22Rv1 (cell line): Measurements from ENCODE around the gene RERE.
A peak's percentile ranks its signal among the peaks of the same experiment; 100 is the strongest.

Source experiments
- H3K27ac ChIP-seq: fragments of 450-650 bp; 2 replicates; pipeline ENCODE4 v1.5.1; 2017
- ZFX ChIP-seq: fragments of 450-650 bp; IDR thresholded peaks from 2 replicates; pipeline ENCODE4 v1.6.1; 2017; ENCODE audit warnings: antibody characterized with exemption, borderline replicate concordance
- TF ChIP-seq, protein P1 (sequence below): fragments of 450-650 bp; IDR thresholded peaks from 2 replicates; pipeline ENCODE4 v1.5.1; 2017; ENCODE audit warnings: mild to moderate bottlenecking

RERE gene

GRCh38 chr1:8646189-8646588, 171.3 kb downstream of the RERE start:
- TF ChIP-seq, protein P1, sequence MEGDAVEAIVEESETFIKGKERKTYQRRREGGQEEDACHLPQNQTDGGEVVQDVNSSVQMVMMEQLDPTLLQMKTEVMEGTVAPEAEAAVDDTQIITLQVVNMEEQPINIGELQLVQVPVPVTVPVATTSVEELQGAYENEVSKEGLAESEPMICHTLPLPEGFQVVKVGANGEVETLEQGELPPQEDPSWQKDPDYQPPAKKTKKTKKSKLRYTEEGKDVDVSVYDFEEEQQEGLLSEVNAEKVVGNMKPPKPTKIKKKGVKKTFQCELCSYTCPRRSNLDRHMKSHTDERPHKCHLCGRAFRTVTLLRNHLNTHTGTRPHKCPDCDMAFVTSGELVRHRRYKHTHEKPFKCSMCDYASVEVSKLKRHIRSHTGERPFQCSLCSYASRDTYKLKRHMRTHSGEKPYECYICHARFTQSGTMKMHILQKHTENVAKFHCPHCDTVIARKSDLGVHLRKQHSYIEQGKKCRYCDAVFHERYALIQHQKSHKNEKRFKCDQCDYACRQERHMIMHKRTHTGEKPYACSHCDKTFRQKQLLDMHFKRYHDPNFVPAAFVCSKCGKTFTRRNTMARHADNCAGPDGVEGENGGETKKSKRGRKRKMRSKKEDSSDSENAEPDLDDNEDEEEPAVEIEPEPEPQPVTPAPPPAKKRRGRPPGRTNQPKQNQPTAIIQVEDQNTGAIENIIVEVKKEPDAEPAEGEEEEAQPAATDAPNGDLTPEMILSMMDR = no peak
- no peak for TF ChIP-seq ZFX
- H3K27ac ChIP-seq = no peak overlapping the region

GRCh38 chr1:8643542-8644536, 173.6 kb downstream of the RERE start:
- TF ChIP-seq, protein P1 = no peak
- TF ChIP-seq ZFX = no peak

DNA sequence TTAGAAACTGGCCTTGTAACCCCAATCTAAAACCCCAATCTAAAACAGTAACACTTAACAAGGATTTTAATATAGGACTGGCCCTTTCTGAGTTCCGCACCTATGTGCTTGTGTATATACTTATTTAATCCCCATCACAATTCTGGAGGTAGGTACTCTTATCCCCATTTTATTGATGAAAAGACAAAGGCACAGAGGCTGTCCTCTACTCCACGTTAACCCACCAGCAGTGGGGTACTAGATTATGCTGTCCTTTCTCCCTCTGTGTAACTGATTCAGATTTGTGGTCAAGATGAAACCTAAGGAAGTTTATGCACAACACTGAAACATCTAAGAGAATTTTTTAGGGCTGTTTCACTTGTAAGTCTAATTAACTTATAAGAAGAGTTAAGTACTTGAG, 175.3 kb downstream of the RERE start:
- TF ChIP-seq ZFX = no peak
- TF ChIP-seq, protein P1 = no peak
- no peak overlapping the region for H3K27ac ChIP-seq

More at GRCh38 chr1:8643542-8644536, 173.6 kb downstream of the RERE start:
- peak overlapping the region; percentile 55 for H3K27ac ChIP-seq

DNA sequence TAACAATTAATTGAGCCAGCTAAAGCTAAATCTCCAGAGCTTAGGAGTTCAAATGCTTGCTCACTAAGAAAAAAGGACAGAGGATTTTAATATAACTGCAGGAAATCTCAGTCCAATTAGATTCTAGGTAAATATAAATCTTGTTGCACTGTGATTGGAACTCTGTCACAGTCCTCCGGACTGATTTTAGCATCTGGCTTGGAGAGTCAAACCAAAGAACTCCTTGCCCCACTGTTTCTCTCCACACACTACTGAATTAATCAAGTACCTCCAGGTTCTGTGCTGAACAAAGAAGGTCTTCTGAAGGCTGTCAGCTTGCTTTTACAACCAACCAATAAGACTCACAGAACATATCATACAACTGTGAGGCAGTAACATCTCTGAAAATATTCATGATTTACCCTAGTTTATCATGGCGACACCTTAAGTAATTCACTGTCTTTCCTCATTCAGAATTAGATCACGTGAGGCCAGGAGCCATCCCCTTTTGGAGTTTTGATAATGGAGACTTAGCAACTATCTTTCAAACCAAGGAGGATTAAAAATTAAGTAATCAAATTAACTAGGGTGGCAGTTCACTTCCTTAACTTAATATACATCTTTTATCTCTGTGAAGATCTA, 176.0 kb downstream of the RERE start:
- no peak overlapping the region for H3K27ac ChIP-seq
- no peak for TF ChIP-seq ZFX
- TF ChIP-seq, protein P1 = no peak

GRCh38 chr1:8640950-8641349, 176.5 kb downstream of the RERE start:
- TF ChIP-seq, protein P1 = no peak
- TF ChIP-seq ZFX = no peak
- H3K27ac ChIP-seq = no peak overlapping the region

- TF ChIP-seq, protein P1 = no peak
- TF ChIP-seq ZFX = no peak
- H3K27ac ChIP-seq = no peak overlapping the region
These were observed 178.3 kb downstream of the RERE start for GRCh38 chr1:8639148-8639547.
